ENCODE data around the gene C19orf38. TPM values are rescaled to one million over a fixed set of nuclear protein-coding genes. Genes with fewer than 3 reads are reported as not detected.
"Not testable (repeated sequence)": the region's sequence is repeated elsewhere in the genome, so short reads cannot be mapped to it uniquely, and the experiment has no call there.

The C19orf38 gene
- total and polyA plus RNA-seq, 4 donors, result 4.2 to 48.7 (median 8.3) TPM

GRCh38 chr19:10852941-10853340 is 4.7 kb downstream of the C19orf38 start:
- peaks cover 0 to 7% (median 0%) of the 10 kb centered on the region in 5 donors for H3K4me1 ChIP-seq (ENCODE audit: control insufficient read depth in 5 of 5, insufficient read depth in 5 of 5, low read length in 5 of 5)
- no peak overlapping the region for H3K4me3 ChIP-seq
- H3K27ac ChIP-seq (ENCODE audit: low read depth in 1 of 2, low read length in 1 of 2), result no peak overlapping the region
- no peaks in the 10 kb centered on the region for H3K27me3 ChIP-seq (ENCODE audit: control insufficient read depth in 3 of 3, insufficient read depth in 3 of 3, low read length in 2 of 3)
- no peak for TF ChIP-seq CTCF (IDR thresholded peaks at IDR 0.05; ENCODE audit: control extremely low read depth, extremely low read depth)
- H3K9ac ChIP-seq (ENCODE audit: insufficient read depth in 1 of 2, low read length in 2 of 2), result no peak overlapping the region
- DNase-seq (no peak), ATAC-seq (ENCODE audit: insufficient read depth, low FRiP score) (no peak)
- no peaks in the 10 kb centered on the region for H3K9me3 ChIP-seq (ENCODE audit: control insufficient read depth in 4 of 4, insufficient read depth in 3 of 4, low read length in 3 of 4)
- WGBS, 2 donors, result 70 to 85% methylated on average over 7 of the region's 7 CpGs
- H3K36me3 ChIP-seq (ENCODE audit: control insufficient read depth in 4 of 4, insufficient read depth in 4 of 4, low read length in 4 of 4), result no peaks in the 10 kb centered on the region

GRCh38 chr19:10854350-10855089 is 6.3 kb downstream of the C19orf38 start:
- H3K36me3 ChIP-seq (ENCODE audit: control insufficient read depth in 4 of 4, insufficient read depth in 4 of 4, low read length in 4 of 4), result no peaks in the 10 kb centered on the region
- H3K27ac ChIP-seq (ENCODE audit: low read depth in 1 of 2, low read length in 1 of 2), result no peak overlapping the region
- no peak for TF ChIP-seq CTCF (IDR thresholded peaks at IDR 0.05; ENCODE audit: control extremely low read depth, extremely low read depth)
- H3K27me3 ChIP-seq (ENCODE audit: control insufficient read depth in 3 of 3, insufficient read depth in 3 of 3, low read length in 2 of 3), result no peaks in the 10 kb centered on the region
- WGBS, 2 donors, result 73 to 85% methylated on average over 7 of the region's 7 CpGs
- H3K9me3 ChIP-seq (ENCODE audit: control insufficient read depth in 4 of 4, insufficient read depth in 3 of 4, low read length in 3 of 4), result no peaks in the 10 kb centered on the region
- no peak overlapping the region for H3K9ac ChIP-seq (ENCODE audit: insufficient read depth in 1 of 2, low read length in 2 of 2)
- H3K4me3 ChIP-seq, result no peak overlapping the region
- no peak for DNase-seq
- H3K4me1 ChIP-seq (ENCODE audit: control insufficient read depth in 5 of 5, insufficient read depth in 5 of 5, low read length in 5 of 5), result no peaks in the 10 kb centered on the region
- ATAC-seq (ENCODE audit: insufficient read depth, low FRiP score), result no peak

DNA sequence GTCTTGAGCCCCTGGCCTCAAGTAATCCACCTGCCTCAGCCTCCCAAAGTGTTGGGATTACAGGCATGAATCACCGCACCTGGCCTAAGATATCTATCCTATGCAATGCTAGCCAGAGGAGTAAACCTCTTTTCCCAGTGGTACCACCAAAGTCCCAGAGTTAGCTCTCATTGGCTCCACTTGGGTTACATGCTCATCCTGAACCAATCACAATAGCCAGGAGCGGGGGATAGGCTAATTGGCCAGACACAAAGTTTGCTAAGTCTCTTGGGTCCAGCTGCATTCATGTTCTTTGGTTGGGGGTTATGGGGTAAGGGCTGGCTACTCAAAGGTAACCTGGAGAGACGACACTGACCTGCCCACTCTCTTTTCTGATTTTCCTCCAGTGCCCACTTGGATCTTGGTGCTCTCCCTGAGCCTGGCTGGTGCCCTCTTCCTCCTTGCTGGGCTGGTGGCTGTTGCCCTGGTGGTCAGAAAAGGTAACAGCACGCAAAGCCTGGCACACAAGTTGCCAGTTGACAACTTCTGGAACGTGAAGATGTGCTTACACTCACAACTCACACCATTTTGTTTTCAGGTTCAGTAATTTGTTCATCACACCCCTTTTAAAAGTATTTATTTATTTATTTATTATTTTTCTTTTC is 7.8 kb downstream of the C19orf38 start:
- H3K4me1 ChIP-seq (ENCODE audit: control insufficient read depth in 5 of 5, insufficient read depth in 5 of 5, low read length in 5 of 5), result no peaks in the 10 kb centered on the region
- H3K36me3 ChIP-seq (ENCODE audit: control insufficient read depth in 4 of 4, insufficient read depth in 4 of 4, low read length in 4 of 4), result no peaks in the 10 kb centered on the region
- H3K27ac ChIP-seq (ENCODE audit: low read depth in 1 of 2, low read length in 1 of 2), result no peak overlapping the region
- H3K9ac ChIP-seq (ENCODE audit: insufficient read depth in 1 of 2, low read length in 2 of 2), result no peak overlapping the region
- ATAC-seq (ENCODE audit: insufficient read depth, low FRiP score) (no peak), DNase-seq (no peak)
- no peaks in the 10 kb centered on the region for H3K27me3 ChIP-seq (ENCODE audit: control insufficient read depth in 3 of 3, insufficient read depth in 3 of 3, low read length in 2 of 3)
- WGBS, 2 donors, result 68 to 84% methylated on average over 5 of the region's 5 CpGs
- no peaks in the 10 kb centered on the region for H3K9me3 ChIP-seq (ENCODE audit: control insufficient read depth in 4 of 4, insufficient read depth in 3 of 4, low read length in 3 of 4)
- no peak for TF ChIP-seq CTCF (IDR thresholded peaks at IDR 0.05; ENCODE audit: control extremely low read depth, extremely low read depth)
- no peak overlapping the region for H3K4me3 ChIP-seq

GRCh38 chr19:10856899-10857298 is 8.7 kb downstream of the C19orf38 start:
- H3K27ac ChIP-seq (ENCODE audit: low read depth in 1 of 2, low read length in 1 of 2); H3K9me3 ChIP-seq (ENCODE audit: control insufficient read depth in 4 of 4, insufficient read depth in 3 of 4, low read length in 3 of 4); H3K9ac ChIP-seq (ENCODE audit: insufficient read depth in 1 of 2, low read length in 2 of 2); H3K27me3 ChIP-seq (ENCODE audit: control insufficient read depth in 3 of 3, insufficient read depth in 3 of 3, low read length in 2 of 3); ATAC-seq (ENCODE audit: insufficient read depth, low FRiP score); H3K4me3 ChIP-seq; H3K4me1 ChIP-seq (ENCODE audit: control insufficient read depth in 5 of 5, insufficient read depth in 5 of 5, low read length in 5 of 5); DNase-seq; H3K36me3 ChIP-seq (ENCODE audit: control insufficient read depth in 4 of 4, insufficient read depth in 4 of 4, low read length in 4 of 4): not testable (repeated sequence)
- 96 to 100% methylated on average over 1 of the region's 1 CpG for WGBS, 2 donors

All from lung (tissue), 12 donors.